Upper lobe of left lung (tissue), 6 donors: ENCODE results near the gene KCTD17. TPM values are rescaled to one million over a fixed set of nuclear protein-coding genes. Genes with fewer than 3 reads are reported as not detected.
A peak's percentile ranks its signal among the peaks of the same experiment; 100 is the strongest.

ENCODE experiments used
- ATAC-seq, 2 donors: fragments of 200-7000 bp; cut with Tn5 transposase; one replicate each; pipeline ENCODE4 v1.9.1; 2022; ENCODE audit warnings: mild to moderate bottlenecking in 2 of 2, moderate library complexity in 2 of 2; ENCODE audit not compliant: low FRiP score in 2 of 2
- DNase-seq, 2 donors: peaks; one replicate each; pipeline ENCODE4 v3.0.0-alpha.2; 2019 to 2020
- H3K27ac ChIP-seq, 4 donors: fragments of 200-600 bp; sonication (generic); one replicate each; pipeline ENCODE4 v1.5.1; 2016 to 2019
- H3K27me3 ChIP-seq, 4 donors: fragments of 200-600 bp; sonication (generic); one replicate each; pipeline ENCODE4 v1.5.1; 2017 to 2019
- H3K36me3 ChIP-seq, 4 donors: fragments of 200-600 bp; sonication (generic); one replicate each; pipeline ENCODE4 v1.5.1; 2016 to 2019
- H3K4me1 ChIP-seq, 4 donors: fragments of 200-600 bp; sonication (generic); one replicate each; pipeline ENCODE4 v1.5.1; 2018 to 2019
- H3K4me3 ChIP-seq, 4 donors: fragments of 200-600 bp; sonication (generic); one replicate each; pipeline ENCODE4 v1.5.1; 2017 to 2019; ENCODE audit warnings: mild to moderate bottlenecking in 2 of 4, moderate library complexity in 1 of 4
- H3K9me3 ChIP-seq, 4 donors: fragments of 200-600 bp; sonication (generic); one replicate each; pipeline ENCODE4 v1.5.1; 2018 to 2019
- EP300 ChIP-seq, 4 donors: sonication (generic); formaldehyde crosslinking; IDR thresholded peaks; one replicate each; pipeline ENCODE4 v1.5.1; 2017; ENCODE audit warnings: antibody characterized with exemption in 4 of 4, control low read depth in 2 of 4
- POLR2A ChIP-seq, 4 donors: fragments of 450-650 bp; IDR thresholded peaks; one replicate each; pipeline ENCODE4 v1.5.1; 2016 to 2017; ENCODE audit warnings: antibody characterized with exemption in 4 of 4, mild to moderate bottlenecking in 2 of 4
- POLR2AphosphoS5 ChIP-seq, 2 donors: sonication (generic); formaldehyde crosslinking; IDR thresholded peaks; one replicate each; pipeline ENCODE4 v1.5.1; 2017; ENCODE audit warnings: antibody characterized with exemption in 2 of 2
- WGBS, 2 donors: methylation state at CpG; one replicate each; pipeline ENCODE4 v1.1.5; 2017 to 2018; 5-methylcytosine and 5-hydroxymethylcytosine counted together
- total RNA-seq, 6 donors: library from RNA; depleted of rRNA in 4 of 6; stranded (reverse); fragments of >200 nt in 4 of 6; gene quantifications; one replicate each; pipeline versions ENCODE4 v1.1.0 to v1.2.1, GENCODE V29; 2016 to 2021
- TF ChIP-seq, protein P1 (sequence below), 6 experiments: fragments of 450-650 bp in 4 of 6; fragments of 200-600 bp in 2 of 6; sonication (generic) in 2 of 6; IDR thresholded peaks; one replicate each; pipeline ENCODE4 v1.5.1; 2016 to 2019; ENCODE audit warnings: antibody characterized with exemption in 6 of 6
- donor health status: DM: no; HTN: no; CAD: no; lungs with moderate emphysema.
- donor health status: DM: no; HTN: yes; CAD: no; lungs with severe emphysema.

Gene KCTD17
- total RNA-seq, 6 donors from 2014 or later = 9.0 to 30.4 (median 23.2) TPM

DNA sequence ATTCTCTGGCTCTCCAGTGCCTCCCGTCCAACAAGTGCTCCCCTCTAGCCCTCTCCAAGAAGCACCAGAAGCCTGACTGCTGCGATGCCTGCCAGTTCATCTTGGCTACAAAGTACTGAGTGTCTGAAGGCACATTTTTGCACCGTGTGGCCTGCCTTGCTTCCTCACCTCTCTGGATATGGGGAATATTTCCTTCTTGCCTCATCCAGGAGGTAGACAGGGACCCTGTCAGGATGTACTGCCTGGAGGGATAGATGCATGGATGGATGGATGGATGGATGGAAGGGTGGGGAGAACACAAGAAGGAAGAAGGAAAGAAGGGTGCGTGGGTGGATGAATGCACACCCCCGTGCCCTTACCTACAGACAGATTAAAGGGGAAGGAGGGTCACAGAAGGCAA lies 27.6 kb downstream of the KCTD17 start:
- no peak for DNase-seq
- Histone ChIP-seq H3K27ac (peak overlapping the region in 1 of 4 donors; percentile 46), H3K27me3 (no peaks in the 10 kb centered on the region)

DNA sequence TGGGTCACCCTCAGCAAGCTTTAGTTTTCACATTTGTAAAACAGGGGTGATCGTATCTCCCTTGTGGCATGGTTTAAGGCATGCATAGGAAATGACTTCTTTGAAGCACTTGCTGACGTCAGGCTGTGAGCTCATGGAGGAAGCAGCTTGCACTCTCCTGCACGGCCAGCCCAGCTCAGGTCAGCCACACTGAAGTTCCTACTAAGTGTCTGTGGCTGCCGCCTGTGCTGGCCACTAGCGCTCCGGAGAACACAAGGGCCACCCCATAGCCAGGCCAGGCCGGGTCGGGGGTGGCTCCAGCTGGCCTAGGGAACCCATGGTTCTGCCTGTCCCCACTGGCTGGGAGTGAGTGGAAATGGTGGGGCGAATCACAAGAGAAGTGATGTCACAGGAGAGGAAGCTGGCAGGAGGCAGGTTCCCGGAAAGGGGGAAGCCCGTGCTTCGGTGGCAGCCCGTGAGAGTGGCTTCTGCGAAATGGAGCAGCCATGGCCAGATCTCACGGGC lies 28.2 kb downstream of the KCTD17 start:
- DNase-seq = peak in 1 of 2 donors; percentile 62
- Histone ChIP-seq H3K36me3 (no peaks in the 10 kb centered on the region), H3K27ac (peak overlapping the region in 2 of 4 donors; percentile 40 to 46), H3K4me1 (peaks cover 0 to 16% (median 7%) of the 10 kb centered on the region in 4 donors), H3K9me3 (no peaks in the 10 kb centered on the region), H3K27me3 (no peaks in the 10 kb centered on the region), H3K4me3 (no peak overlapping the region)
- ATAC-seq = peak in 1 of 2 donors; percentile 33
- TF ChIP-seq, protein P1, sequence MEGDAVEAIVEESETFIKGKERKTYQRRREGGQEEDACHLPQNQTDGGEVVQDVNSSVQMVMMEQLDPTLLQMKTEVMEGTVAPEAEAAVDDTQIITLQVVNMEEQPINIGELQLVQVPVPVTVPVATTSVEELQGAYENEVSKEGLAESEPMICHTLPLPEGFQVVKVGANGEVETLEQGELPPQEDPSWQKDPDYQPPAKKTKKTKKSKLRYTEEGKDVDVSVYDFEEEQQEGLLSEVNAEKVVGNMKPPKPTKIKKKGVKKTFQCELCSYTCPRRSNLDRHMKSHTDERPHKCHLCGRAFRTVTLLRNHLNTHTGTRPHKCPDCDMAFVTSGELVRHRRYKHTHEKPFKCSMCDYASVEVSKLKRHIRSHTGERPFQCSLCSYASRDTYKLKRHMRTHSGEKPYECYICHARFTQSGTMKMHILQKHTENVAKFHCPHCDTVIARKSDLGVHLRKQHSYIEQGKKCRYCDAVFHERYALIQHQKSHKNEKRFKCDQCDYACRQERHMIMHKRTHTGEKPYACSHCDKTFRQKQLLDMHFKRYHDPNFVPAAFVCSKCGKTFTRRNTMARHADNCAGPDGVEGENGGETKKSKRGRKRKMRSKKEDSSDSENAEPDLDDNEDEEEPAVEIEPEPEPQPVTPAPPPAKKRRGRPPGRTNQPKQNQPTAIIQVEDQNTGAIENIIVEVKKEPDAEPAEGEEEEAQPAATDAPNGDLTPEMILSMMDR (IDR thresholded peaks at IDR 0.05) = no peak
- TF ChIP-seq POLR2AphosphoS5 (IDR thresholded peaks at IDR 0.05) = no peak
- no peak for TF ChIP-seq POLR2A (IDR thresholded peaks at IDR 0.05)
- no peak for TF ChIP-seq EP300 (IDR thresholded peaks at IDR 0.05)
- WGBS, 2 donors = 52 to 61% methylated on average over 12 to 15 of the region's 15 CpGs

More for the DNA sequence above, 27.6 kb downstream of the KCTD17 start:
- Histone ChIP-seq H3K36me3 (no peaks in the 10 kb centered on the region), H3K4me1 (peaks cover 0 to 16% (median 7%) of the 10 kb centered on the region in 4 donors), H3K4me3 (no peak overlapping the region), H3K9me3 (no peaks in the 10 kb centered on the region)
- no peak for ATAC-seq
- TF ChIP-seq, protein P1 (IDR thresholded peaks at IDR 0.05) = no peak
- TF ChIP-seq EP300 (IDR thresholded peaks at IDR 0.05) (no peak), POLR2AphosphoS5 (IDR thresholded peaks at IDR 0.05) (no peak), POLR2A (IDR thresholded peaks at IDR 0.05) (no peak)
- WGBS, 2 donors = 45 to 56% methylated on average over 5 of the region's 5 CpGs

DNA sequence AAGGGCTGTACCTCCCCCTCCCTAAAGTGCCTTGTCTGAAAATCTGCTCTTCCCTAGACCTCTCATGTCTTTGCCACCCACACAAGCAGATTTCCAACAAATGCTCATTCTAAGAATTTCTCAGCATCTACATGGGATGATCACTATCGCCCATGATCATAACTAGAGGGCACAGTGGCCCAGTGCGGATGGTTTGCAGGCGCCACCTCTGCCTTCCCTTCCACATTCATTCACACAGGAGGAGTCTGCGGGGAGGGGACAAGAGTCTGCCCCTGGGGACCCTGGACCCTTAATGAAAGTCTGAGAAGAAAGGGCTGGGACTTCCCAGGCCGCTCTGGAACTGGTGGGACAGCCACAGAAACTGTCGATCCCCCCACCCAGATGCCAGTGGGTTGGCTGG lies 28.9 kb downstream of the KCTD17 start:
- DNase-seq = no peak
- H3K9me3 ChIP-seq = no peaks in the 10 kb centered on the region
- no peaks in the 10 kb centered on the region for H3K36me3 ChIP-seq
- peaks cover 0 to 16% (median 7%) of the 10 kb centered on the region in 4 donors for H3K4me1 ChIP-seq
- WGBS, 2 donors = 86 to 90% methylated on average over 4 to 6 of the region's 6 CpGs
- no peak overlapping the region for H3K4me3 ChIP-seq
- no peak for ATAC-seq
- TF ChIP-seq POLR2AphosphoS5 (IDR thresholded peaks at IDR 0.05) (no peak), EP300 (IDR thresholded peaks at IDR 0.05) (no peak), POLR2A (IDR thresholded peaks at IDR 0.05) (no peak)
- TF ChIP-seq, protein P1 (IDR thresholded peaks at IDR 0.05) = no peak
- H3K27ac ChIP-seq = peak overlapping the region in 1 of 4 donors; percentile 46
- no peaks in the 10 kb centered on the region for H3K27me3 ChIP-seq

DNA sequence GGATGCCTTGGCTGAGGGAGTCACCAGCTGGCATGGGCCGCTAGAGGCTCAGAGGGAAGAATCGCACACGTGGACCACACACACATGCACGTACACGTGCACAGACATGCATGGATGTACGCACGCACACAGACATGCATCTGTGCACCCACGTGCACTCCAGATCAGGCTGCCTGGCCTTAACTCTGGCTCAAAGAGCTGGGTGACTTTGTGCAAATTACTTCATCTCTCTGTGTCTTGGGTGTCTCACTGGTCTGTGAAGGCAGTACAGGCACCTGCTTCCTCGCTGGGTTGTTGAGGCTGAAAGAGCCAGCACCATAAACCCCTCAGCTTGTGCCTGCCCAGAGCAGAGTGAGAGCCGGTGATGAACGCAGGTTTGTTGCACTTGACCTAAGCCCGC lies 29.3 kb downstream of the KCTD17 start:
- Histone ChIP-seq H3K9me3 (no peaks in the 10 kb centered on the region), H3K27me3 (no peaks in the 10 kb centered on the region), H3K36me3 (no peaks in the 10 kb centered on the region), H3K4me1 (peaks cover 0 to 16% (median 7%) of the 10 kb centered on the region in 4 donors), H3K4me3 (no peak overlapping the region), H3K27ac (no peak overlapping the region)
- TF ChIP-seq POLR2A (IDR thresholded peaks at IDR 0.05) (no peak), POLR2AphosphoS5 (IDR thresholded peaks at IDR 0.05) (no peak), EP300 (IDR thresholded peaks at IDR 0.05) (no peak)
- TF ChIP-seq, protein P1 (IDR thresholded peaks at IDR 0.05) = no peak
- 93% methylated on average over 12 of the region's 12 CpGs for whole genome bisulfite sequencing, 2 donors
- no peak for DNase-seq
- ATAC-seq = no peak
